NT2/D1 (cell line): Measurements from ENCODE around the gene NECTIN4.
A peak's percentile ranks its signal among the peaks of the same experiment; 100 is the strongest.

Experiments
- DNase-seq: peaks from one replicate; pipeline ENCODE4 v3.0.0-alpha.2; 2011; ENCODE audit warnings: low read depth, low spot score
- H3K27me3 ChIP-seq: 2 replicates; pipeline ENCODE4 v1.6.0; 2011; ENCODE audit warnings: mild to moderate bottlenecking; ENCODE audit not compliant: insufficient read length, insufficient read depth
- H3K36me3 ChIP-seq: 2 replicates; pipeline ENCODE4 v1.6.1; 2011; ENCODE audit warnings: mild to moderate bottlenecking, low read length, mixed read lengths; ENCODE audit not compliant: insufficient read depth, insufficient read length
- H3K4me1 ChIP-seq: 2 replicates; pipeline ENCODE4 v1.5.1; 2011; ENCODE audit not compliant: insufficient read depth, insufficient read length
- H3K4me3 ChIP-seq: 2 replicates; pipeline ENCODE4 v1.5.1; 2011; ENCODE audit warnings: low read depth; ENCODE audit not compliant: insufficient read length
- H3K9ac ChIP-seq: 2 replicates; pipeline ENCODE4 v1.6.0; 2011; ENCODE audit warnings: low read depth; ENCODE audit not compliant: insufficient read length
- H3K9me3 ChIP-seq: 2 replicates; pipeline ENCODE4 v1.5.1; 2011; ENCODE audit warnings: mild to moderate bottlenecking, low read length; ENCODE audit not compliant: insufficient read depth
- SUZ12 ChIP-seq: IDR thresholded peaks from 2 replicates; pipeline ENCODE4 v1.6.1; 2011; ENCODE audit not compliant: insufficient read length, insufficient read depth; ENCODE audit errors: extremely low read depth
- YY1 ChIP-seq: IDR thresholded peaks from 2 replicates; pipeline ENCODE4 v1.6.1; 2011; ENCODE audit not compliant: insufficient read length, insufficient read depth
- ZNF274 ChIP-seq: IDR thresholded peaks from 2 replicates; pipeline ENCODE4 v1.6.1; 2011; ENCODE audit warnings: mild to moderate bottlenecking, low read depth, low read length

NECTIN4 gene

DNA sequence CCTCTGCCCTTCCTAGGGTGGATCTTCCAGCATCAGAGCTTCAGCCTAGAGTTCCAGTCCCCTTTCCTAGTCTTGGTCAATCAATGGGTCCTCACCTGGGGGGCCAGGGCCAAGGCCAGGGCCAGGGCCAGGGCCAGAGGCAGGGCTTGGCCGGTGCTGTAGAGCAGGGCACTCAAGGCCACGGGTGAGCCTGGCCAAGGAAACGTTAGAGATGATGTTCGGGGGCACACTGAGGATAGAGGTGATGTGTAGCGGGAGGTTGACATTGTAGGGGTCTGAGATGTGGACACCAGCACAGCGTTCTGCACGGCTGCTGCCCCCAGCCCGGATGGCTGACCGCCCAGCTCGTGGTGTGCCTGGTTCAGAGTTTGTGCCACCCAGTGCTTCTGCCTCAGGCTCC lies 38.1 kb downstream of the NECTIN4 start:
- no peak overlapping the region for H3K9ac ChIP-seq
- H3K4me3 ChIP-seq: no peak overlapping the region
- TF ChIP-seq ZNF274: no peak
- TF ChIP-seq YY1: no peak
- TF ChIP-seq SUZ12: no peak
- no peak for DNase-seq
- peaks cover 40% of the 10 kb centered on the region for H3K9me3 ChIP-seq
- H3K27me3 ChIP-seq: no peaks in the 10 kb centered on the region
- peaks cover 17% of the 10 kb centered on the region for H3K36me3 ChIP-seq
- H3K4me1 ChIP-seq: no peaks in the 10 kb centered on the region

DNA sequence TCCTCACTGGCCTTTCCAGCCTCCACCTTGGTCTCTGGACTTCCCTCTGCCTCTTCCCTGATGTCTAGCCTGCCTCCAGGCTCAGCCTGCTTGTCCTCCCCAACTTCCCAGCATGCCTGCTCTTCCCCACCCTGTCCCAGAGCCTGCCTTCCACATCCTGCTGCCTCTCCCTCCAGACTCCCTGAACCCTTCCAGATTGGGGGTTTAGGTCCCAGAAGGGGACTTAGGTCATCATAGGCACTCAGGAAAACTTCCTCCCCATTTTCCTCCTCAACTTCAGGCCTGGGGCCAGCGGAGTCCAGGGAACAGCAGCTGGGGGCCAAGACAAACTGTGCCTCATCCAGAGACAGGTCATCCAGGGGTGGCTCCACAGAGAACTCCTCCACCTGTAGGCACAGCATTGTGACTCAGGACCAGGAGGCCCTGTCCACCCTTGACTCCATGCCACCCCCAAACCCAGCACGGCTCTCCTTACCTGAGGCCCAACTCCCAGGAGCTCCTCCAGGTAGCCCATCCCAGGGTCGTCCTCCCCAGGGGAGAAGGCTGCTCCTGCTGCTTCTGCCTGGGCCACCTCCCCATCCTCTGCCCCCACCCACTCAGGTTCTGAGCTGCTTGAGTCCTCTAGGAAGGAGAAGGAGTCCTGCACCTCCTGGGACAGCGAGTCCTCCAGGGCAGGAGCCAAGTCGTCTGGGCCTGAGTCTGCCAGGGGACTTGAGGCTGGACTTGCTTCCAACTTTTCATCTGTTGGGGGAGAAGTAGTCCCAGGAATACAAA lies 40.2 kb downstream of the NECTIN4 start:
- TF ChIP-seq ZNF274 (peak; percentile 84), SUZ12 (no peak)
- Histone ChIP-seq H3K4me3 (no peak overlapping the region), H3K27me3 (no peaks in the 10 kb centered on the region), H3K4me1 (no peaks in the 10 kb centered on the region), H3K9ac (no peak overlapping the region), H3K9me3 (peaks cover 40% of the 10 kb centered on the region), H3K36me3 (peaks cover 17% of the 10 kb centered on the region)
- no peak for DNase-seq

DNA sequence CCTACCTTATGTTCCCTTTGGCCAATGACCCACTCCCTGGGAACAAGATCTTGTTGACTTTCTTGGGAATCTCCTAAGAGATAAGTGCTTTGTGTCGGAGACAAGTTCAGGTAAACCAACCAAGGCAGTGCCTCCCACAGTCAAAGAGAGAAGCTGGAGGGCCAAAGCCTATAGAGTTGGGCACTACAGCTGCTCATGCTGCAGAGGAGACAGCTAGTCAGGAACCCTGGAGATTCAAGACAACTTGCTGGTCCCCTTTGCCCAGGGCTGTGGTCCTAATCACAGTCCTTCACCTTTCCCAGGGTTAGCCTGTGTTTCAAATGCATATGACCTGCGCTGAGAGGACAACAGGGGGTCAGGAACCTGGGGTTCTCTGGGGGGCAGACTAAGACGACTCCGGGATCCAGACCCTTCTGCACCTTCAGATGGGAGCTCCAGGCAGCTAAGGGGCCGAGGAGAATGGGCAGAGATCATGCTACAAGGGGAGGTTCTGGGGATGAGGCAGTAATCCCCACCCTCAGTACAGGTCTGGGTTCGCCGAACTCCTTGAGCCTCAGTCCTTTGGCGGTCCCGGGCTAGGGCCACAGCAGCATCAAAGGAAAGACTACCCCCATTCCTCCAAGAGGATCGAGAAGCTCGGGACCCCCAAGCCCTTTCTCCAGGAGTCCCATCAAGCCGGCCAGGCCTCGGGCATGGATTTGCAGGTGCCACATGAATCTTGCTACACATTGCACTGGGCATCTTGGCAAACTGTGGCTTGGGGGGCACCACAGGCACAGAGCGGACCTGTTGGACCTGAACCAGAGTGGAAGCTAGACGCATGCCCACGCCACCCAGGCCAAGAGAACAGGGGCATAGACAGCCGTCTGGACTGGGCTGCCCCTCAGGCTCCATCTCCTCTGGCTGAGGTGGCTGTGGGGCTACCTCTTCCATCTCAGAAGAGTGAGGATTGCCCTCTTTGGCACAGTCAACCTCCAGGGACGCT lies 41.6 kb downstream of the NECTIN4 start:
- Histone ChIP-seq H3K4me3 (no peak overlapping the region), H3K9ac (no peak overlapping the region), H3K9me3 (peaks cover 40% of the 10 kb centered on the region), H3K27me3 (no peaks in the 10 kb centered on the region), H3K36me3 (peaks cover 24% of the 10 kb centered on the region), H3K4me1 (no peaks in the 10 kb centered on the region)
- TF ChIP-seq ZNF274: no peak
- TF ChIP-seq YY1: no peak
- TF ChIP-seq SUZ12: no peak
- DNase-seq: no peak

DNA sequence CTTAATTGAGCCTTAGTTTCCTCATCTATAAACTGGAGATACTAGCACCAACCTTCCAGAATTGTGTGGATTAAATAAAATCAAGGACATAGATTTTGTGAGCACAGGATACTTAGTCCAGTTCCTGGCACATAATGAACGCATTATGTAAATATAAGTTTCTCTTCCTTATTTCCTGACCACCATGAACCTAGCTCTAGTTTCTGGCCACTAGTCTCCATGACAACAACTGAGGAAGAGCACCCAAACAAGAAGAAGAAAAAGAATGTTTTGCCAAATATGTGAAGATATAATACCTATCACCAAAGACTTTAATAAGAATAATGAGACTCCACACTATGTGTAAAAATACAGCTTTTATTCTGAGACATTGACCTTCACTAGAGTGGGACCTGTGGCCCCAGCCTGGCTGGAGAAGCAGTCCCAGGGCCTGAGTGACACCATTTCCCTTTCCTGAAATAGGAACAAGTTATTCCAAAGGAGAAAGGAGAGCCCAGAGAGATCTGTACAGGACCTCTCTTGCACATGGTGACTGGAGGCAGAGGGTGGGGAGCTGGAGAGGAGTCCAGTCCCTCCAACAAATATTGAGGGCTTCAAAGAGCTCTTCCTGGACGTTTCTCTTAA lies 42.6 kb downstream of the NECTIN4 start:
- Histone ChIP-seq H3K27me3 (no peaks in the 10 kb centered on the region), H3K9me3 (peaks cover 40% of the 10 kb centered on the region), H3K9ac (no peak overlapping the region), H3K4me1 (no peaks in the 10 kb centered on the region), H3K36me3 (peaks cover 34% of the 10 kb centered on the region), H3K4me3 (peak overlapping the region; percentile 86)
- DNase-seq: no peak
- TF ChIP-seq YY1 (no peak), ZNF274 (no peak), SUZ12 (no peak)

DNA sequence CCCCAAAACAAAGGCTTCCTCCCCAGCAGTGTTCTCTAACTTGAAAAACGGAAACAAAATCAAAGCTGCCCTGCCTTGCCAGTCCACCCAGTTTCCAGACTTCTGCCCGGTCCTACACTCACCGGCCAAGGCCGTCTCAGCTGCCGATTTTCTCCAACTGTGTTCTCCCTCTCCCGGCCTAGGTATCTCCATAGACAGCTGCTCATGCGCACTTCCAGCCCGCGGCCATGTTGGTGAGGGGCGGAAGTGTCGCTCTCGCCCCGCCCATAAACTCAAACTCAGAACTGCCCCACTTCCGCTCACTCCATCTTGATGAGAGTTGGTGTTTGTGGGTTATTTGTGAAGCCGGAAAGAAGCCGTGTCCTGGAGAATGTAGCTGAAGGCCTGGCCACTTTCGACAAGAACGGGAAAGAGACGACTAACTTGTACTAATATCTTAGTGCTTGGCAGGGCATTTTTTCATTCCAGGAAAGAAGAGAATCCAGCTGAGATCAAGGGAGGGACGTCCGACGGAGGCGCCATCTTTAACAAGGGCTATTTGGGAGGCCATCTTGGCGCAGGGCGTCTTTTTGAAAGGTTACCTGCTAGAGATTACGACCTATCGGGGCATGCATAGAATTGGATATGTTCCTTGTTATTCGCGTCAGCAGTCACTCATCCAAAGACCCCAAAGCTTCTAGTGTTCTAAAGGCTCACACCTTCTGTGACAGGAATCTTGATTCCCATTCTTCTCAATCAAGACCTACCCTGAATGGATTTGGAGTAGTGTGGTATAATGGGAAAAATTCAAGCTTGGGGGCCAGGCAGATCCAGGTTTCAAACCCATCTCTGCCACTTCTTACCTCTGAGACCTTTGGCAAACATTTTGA lies 43.4 kb downstream of the NECTIN4 start, which contains the start of gene USF1:
Gene USF1, minus strand, starts transcription at position 242 of the 869 bp plus-strand sequence. CDS start 2,702 bp downstream, outside the sequence.
- Histone ChIP-seq H3K36me3 (peaks cover 41% of the 10 kb centered on the region), H3K27me3 (no peaks in the 10 kb centered on the region), H3K4me3 (peak within 1 kb of the TSS; percentile 86), H3K4me1 (peaks cover 2% of the 10 kb centered on the region), H3K9ac (peak within 1 kb of the TSS; percentile 95), H3K9me3 (peaks cover 40% of the 10 kb centered on the region)
- peak; percentile 97 for TF ChIP-seq YY1
- no peak for TF ChIP-seq SUZ12
- no peak for TF ChIP-seq ZNF274
- DNase-seq: peak; percentile 99

DNA sequence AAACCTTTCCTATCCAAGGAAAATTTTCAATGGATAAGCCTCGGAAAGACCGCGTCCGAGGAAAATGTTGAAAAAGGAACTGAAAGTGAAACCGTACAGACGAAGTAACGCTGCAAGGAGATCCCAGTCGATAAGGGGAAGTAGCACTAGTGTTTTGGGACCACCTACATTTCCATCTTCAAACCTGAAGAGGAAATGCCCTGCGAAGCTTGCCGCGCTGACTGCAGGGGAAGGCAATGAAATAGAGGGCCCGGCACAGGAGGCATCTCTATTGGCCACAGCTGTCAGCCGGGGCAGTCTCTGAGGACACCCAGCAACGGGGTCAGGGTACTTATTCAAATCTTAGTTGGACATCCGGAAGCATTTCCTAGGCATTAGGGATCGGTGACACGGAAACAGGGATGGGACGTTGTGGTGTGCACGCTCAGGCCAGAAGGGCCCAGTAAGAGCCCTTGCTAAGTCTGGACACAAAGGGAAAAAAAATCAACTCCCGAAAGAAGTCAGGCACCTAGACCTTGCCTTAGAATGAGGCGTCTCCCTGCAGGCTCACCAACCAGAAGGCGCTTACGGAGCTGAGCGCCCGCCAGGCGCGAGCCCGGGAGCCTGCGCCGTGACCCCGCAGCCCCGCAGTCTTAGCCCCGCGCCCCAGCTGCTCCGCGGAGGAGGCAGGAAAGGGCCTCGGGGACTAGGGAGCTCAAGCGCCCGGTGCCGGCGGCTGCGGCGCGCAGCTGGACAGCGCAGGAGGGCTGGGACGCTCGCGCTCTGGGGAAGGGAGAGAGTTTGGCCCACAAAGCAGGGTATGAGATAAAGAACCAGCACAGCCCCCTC lies 44.2 kb downstream of the NECTIN4 start:
- peaks cover 49% of the 10 kb centered on the region for H3K36me3 ChIP-seq
- DNase-seq: peak; percentile 28
- H3K27me3 ChIP-seq: no peaks in the 10 kb centered on the region
- TF ChIP-seq YY1 (no peak), ZNF274 (no peak), SUZ12 (no peak)
- H3K4me1 ChIP-seq: peaks cover 2% of the 10 kb centered on the region
- peaks cover 39% of the 10 kb centered on the region for H3K9me3 ChIP-seq
- H3K4me3 ChIP-seq: peak overlapping the region; percentile 86
- peak overlapping the region; percentile 95 for H3K9ac ChIP-seq
